Measurements from ENCODE around the gene KCNN2.

DNA sequence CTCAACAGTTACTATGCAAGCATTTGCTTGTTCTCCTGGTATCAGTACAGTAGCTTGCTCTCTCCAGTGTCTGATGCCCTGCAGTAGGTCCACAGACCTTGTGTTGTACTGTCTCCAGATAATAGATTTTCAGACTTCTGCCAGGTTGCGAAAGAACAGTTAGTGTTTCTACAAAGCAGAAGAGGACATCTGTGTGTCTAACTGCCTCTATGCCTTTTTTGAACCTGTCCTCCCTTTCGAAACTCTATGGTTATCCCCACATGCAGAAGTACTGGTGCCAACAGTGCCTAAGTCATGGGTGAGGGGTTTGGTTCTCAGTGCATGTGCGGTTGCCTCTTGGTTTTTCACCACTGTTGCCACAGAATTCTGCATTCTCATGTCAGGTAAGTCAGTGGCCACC is 45.9 kb downstream of the KCNN2 start:
- no peak for TF ChIP-seq EZH2phosphoT487 (IDR thresholded peaks at IDR 0.05; ENCODE audit: insufficient read depth, low read depth)
- TF ChIP-seq EZH2 (IDR thresholded peaks at IDR 0.05; ENCODE audit: insufficient read depth, poor library complexity, severe bottlenecking) = no peak

Data from GM23248 (cell line).